ENCODE measurements around the gene GRM8.

- no peak for TF ChIP-seq YY1 (IDR thresholded peaks at IDR 0.05; ENCODE audit: insufficient read depth, insufficient read length)
- TF ChIP-seq ZNF274 (IDR thresholded peaks at IDR 0.05; ENCODE audit: low read depth, low read length) = no peak
- no peak for TF ChIP-seq SUZ12 (IDR thresholded peaks at IDR 0.05; ENCODE audit: extremely low read depth, insufficient read depth, insufficient read length)
Measured at GRCh38 chr7:126718419-126718818, 534.3 kb downstream of the GRM8 start.
